ENCODE results near the gene LPP.

DNA sequence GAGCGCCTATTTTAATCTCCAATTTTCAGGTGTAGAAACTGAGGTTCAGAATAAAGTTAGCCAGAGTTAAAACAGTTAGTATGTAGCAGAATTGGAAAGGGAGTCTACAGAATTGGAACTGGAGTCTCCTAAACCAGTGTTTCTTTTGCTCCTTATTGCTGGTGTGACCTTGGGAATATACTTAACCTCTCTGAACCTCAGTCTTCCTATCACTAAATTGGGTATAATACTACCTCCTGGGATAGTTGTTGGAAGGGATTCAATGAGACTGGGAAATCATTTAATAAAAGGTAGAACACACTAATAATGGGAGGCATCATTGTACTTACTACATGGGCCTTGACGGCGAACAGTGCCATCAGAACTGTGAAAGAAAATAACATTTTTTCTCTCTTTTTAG, 55.1 kb downstream of the LPP start:
- TF ChIP-seq CTCF (IDR thresholded peaks at IDR 0.05; ENCODE audit: insufficient read depth, low read length, poor library complexity, severe bottlenecking), result no peak
- TF ChIP-seq EZH2phosphoT487 (conservative IDR thresholded peaks at IDR 0.05; ENCODE audit: low read length), result no peak

All from SU-DHL-6 (cell line).